ENCODE data around the gene DCAKD. TPM values are rescaled to one million over a fixed set of nuclear protein-coding genes. Genes with fewer than 3 reads are reported as not detected.

DCAKD gene
- polyA plus RNA-seq, 1 donor from 2014 or later: 68.5 TPM

DNA sequence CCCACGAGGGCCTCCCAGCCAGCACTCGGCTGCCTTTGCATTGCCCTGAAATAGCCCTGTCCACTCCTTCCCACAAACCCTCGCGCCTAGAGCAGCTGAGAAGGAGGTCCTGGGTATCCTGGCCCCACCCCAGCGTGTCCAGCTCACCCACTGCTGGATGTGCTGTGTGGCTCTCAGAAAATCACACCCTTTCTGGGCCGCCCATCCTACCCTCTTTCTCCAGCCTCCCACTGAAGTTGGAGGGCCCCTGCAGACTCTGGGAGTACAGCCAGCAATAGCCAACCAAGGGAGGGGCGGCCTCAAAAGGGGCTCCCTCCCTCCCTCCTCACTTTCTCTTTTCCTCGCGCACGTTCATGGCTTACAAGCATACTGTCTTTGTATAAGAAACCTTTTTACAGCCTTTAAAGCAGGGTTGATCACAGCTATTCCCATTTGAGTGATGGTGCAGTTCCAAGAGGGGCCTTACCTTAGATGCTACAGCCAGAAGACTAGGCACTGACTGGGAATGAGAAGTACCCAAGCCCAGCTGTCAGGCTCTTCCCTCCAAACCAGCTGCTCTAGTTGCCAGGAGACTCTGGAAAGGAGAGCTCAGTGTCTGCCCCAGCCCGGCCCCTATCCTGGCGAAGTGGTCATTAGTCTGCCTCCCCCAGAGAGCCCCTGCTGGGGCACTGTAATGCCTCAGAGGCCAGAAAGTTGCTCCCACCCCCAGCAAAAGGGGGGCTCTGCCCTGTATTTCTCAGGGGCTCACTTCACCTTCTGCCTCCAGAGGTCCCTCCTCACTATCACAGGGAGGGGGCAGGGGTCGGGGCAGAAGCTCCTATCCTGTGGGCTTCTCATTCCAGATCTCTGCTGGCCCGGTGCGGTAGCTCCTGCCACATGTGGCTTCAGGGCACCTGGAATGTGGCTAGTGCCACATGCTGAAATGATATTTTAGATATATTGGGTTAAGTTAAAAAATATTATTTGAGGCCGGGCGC, 38.1 kb downstream of the DCAKD start:
- Histone ChIP-seq H3K79me2 (replicated peaks; ENCODE audit: insufficient read depth, low read length) (no peaks in the 10 kb centered on the region), H3K4me2 (ENCODE audit: low read length) (no peak overlapping the region), H3K9ac (ENCODE audit: low read length) (no peak overlapping the region), H3K9me2 (ENCODE audit: insufficient read depth, low read length) (no peaks in the 10 kb centered on the region), H3K36me3 (ENCODE audit: insufficient read depth, low read length) (no peaks in the 10 kb centered on the region), H3K27ac (ENCODE audit: low read length) (no peak overlapping the region), H2AFZ (ENCODE audit: low read depth, low read length) (no peak overlapping the region), H3K9me3 (ENCODE audit: low read length) (no peaks in the 10 kb centered on the region), H3K4me3 (ENCODE audit: low read length) (no peak overlapping the region), H4K20me1 (ENCODE audit: insufficient read depth) (no peaks in the 10 kb centered on the region), H3K27me3 (ENCODE audit: insufficient read depth, low read depth, low read length) (peaks cover 4% of the 10 kb centered on the region), H3F3A (ENCODE audit: insufficient read depth, low read length, poor library complexity, severe bottlenecking) (no peaks in the 10 kb centered on the region)
- TF ChIP-seq RAD21 (conservative IDR thresholded peaks at IDR 0.05) (no peak), EP300 (conservative IDR thresholded peaks at IDR 0.05; ENCODE audit: poor library complexity, severe bottlenecking) (no peak), REST (IDR thresholded peaks at IDR 0.05; ENCODE audit: borderline replicate concordance) (no peak), CTCF (IDR thresholded peaks at IDR 0.05; ENCODE audit: poor library complexity, severe bottlenecking) (no peak), POLR2AphosphoS5 (IDR thresholded peaks at IDR 0.05) (no peak), EZH2 (IDR thresholded peaks at IDR 0.05; ENCODE audit: borderline replicate concordance, insufficient read depth, low read length, poor library complexity, severe bottlenecking) (no peak), MXI1 (conservative IDR thresholded peaks at IDR 0.05; ENCODE audit: poor library complexity, severe bottlenecking) (no peak), SMC3 (conservative IDR thresholded peaks at IDR 0.05; ENCODE audit: poor library complexity) (no peak), TAF1 (IDR thresholded peaks at IDR 0.05; ENCODE audit: low read depth) (no peak)

- no peaks in the 10 kb centered on the region for H3K36me3 ChIP-seq (ENCODE audit: insufficient read depth, low read length)
- no peak overlapping the region for H2AFZ ChIP-seq (ENCODE audit: low read depth, low read length)
- no peaks in the 10 kb centered on the region for H3F3A ChIP-seq (ENCODE audit: insufficient read depth, low read length, poor library complexity, severe bottlenecking)
- no peaks in the 10 kb centered on the region for H3K27me3 ChIP-seq (ENCODE audit: insufficient read depth, low read depth, low read length)
- no peaks in the 10 kb centered on the region for H3K79me2 ChIP-seq (replicated peaks; ENCODE audit: insufficient read depth, low read length)
- no peaks in the 10 kb centered on the region for H4K20me1 ChIP-seq (ENCODE audit: insufficient read depth)
- no peak overlapping the region for H3K4me2 ChIP-seq (ENCODE audit: low read length)
- no peak for TF ChIP-seq MXI1 (conservative IDR thresholded peaks at IDR 0.05; ENCODE audit: poor library complexity, severe bottlenecking)
- no peak for TF ChIP-seq EZH2 (IDR thresholded peaks at IDR 0.05; ENCODE audit: borderline replicate concordance, insufficient read depth, low read length, poor library complexity, severe bottlenecking)
- no peak for TF ChIP-seq EP300 (conservative IDR thresholded peaks at IDR 0.05; ENCODE audit: poor library complexity, severe bottlenecking)
- TF ChIP-seq POLR2AphosphoS5 (IDR thresholded peaks at IDR 0.05): no peak
- no peak for TF ChIP-seq CTCF (IDR thresholded peaks at IDR 0.05; ENCODE audit: poor library complexity, severe bottlenecking)
- TF ChIP-seq REST (IDR thresholded peaks at IDR 0.05; ENCODE audit: borderline replicate concordance): no peak
- TF ChIP-seq SMC3 (conservative IDR thresholded peaks at IDR 0.05; ENCODE audit: poor library complexity): no peak
- TF ChIP-seq RAD21 (conservative IDR thresholded peaks at IDR 0.05): no peak
- TF ChIP-seq TAF1 (IDR thresholded peaks at IDR 0.05; ENCODE audit: low read depth): no peak
- no peaks in the 10 kb centered on the region for H3K9me2 ChIP-seq (ENCODE audit: insufficient read depth, low read length)
- H3K9ac ChIP-seq (ENCODE audit: low read length): no peak overlapping the region
- no peak overlapping the region for H3K27ac ChIP-seq (ENCODE audit: low read length)
- no peak overlapping the region for H3K4me3 ChIP-seq (ENCODE audit: low read length)
- H3K9me3 ChIP-seq (ENCODE audit: low read length): no peaks in the 10 kb centered on the region
Measured at GRCh38 chr17:45011767-45012166, 39.7 kb downstream of the DCAKD start.
